GM06990 (cell line): ENCODE measurements around the gene IER2.

ENCODE experiments used
- DNase-seq: peaks from one replicate; pipeline ENCODE4 v3.0.0-alpha.2; 2011; ENCODE audit not compliant: insufficient read length; ENCODE audit errors: extremely low read depth
- H3K27me3 ChIP-seq: replicated peaks from 2 replicates; pipeline ENCODE4 v1.6.0; 2011; ENCODE audit warnings: low read length; ENCODE audit not compliant: control insufficient read depth, insufficient read depth
- H3K36me3 ChIP-seq: 2 replicates; pipeline ENCODE4 v1.5.1; 2011; ENCODE audit warnings: low read length; ENCODE audit not compliant: control insufficient read depth, insufficient read depth
- H3K4me3 ChIP-seq: replicated peaks from 2 replicates; pipeline ENCODE4 v1.5.1; 2011; ENCODE audit warnings: low read depth, mild to moderate bottlenecking, control low read depth, low read length
- TF ChIP-seq, protein P1 (sequence below): IDR thresholded peaks from 2 replicates; pipeline ENCODE4 v1.5.1; 2011; ENCODE audit warnings: low read length, control low read depth, mild to moderate bottlenecking, inconsistent platforms; ENCODE audit not compliant: insufficient read depth, poor library complexity, severe bottlenecking

IER2 gene

DNA sequence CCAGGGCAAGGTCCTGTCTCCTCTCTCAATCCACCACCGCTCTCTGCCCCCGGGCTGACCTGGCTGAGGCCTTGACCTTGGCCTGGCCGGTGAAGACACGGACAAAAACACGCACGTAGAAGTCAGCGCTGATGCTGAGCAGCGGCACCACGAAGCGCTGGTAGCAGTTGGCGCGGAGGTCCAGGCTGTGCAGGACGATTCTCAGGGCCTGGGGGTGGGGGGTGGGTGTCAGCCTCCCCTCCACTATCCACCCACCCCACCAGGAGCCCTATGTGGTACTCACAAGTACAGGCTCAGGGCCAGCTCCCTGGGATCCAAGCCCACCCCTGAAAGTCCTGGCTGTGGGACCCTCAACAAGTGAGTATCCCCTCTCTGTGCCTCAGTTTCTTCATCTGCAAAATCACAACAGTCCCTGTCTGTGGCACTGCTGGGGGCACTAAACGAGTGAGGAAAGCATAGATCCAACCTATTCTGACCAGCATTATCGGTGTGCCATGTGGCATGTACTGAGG lies 40.1 kb upstream of the IER2 start:
- no peak for DNase-seq
- TF ChIP-seq, protein P1, sequence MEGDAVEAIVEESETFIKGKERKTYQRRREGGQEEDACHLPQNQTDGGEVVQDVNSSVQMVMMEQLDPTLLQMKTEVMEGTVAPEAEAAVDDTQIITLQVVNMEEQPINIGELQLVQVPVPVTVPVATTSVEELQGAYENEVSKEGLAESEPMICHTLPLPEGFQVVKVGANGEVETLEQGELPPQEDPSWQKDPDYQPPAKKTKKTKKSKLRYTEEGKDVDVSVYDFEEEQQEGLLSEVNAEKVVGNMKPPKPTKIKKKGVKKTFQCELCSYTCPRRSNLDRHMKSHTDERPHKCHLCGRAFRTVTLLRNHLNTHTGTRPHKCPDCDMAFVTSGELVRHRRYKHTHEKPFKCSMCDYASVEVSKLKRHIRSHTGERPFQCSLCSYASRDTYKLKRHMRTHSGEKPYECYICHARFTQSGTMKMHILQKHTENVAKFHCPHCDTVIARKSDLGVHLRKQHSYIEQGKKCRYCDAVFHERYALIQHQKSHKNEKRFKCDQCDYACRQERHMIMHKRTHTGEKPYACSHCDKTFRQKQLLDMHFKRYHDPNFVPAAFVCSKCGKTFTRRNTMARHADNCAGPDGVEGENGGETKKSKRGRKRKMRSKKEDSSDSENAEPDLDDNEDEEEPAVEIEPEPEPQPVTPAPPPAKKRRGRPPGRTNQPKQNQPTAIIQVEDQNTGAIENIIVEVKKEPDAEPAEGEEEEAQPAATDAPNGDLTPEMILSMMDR, result no peak

DNA sequence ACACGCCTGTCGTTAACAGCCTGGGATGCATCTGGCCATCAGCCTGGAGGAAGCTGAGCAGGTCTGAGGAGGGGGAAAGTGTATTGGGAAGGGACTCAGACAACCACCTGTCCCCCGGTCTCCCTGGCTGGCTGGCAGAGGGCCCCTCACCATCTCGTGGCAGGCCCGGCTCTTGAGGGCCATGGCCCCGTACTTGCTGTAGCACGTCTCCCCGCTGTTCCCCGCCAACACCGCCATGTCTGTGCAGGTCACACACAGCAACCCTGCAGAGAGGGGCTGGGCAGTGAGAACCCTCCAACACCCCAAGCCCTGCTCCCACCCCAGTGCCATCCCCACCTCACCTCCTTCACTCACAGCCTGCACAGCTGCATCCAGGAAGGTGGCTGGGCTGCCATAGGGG lies 37.7 kb upstream of the IER2 start:
- no peak overlapping the region for H3K4me3 ChIP-seq
- DNase-seq, result no peak
- TF ChIP-seq, protein P1, result no peak
- peaks cover 11% of the 10 kb centered on the region for H3K36me3 ChIP-seq
- H3K27me3 ChIP-seq, result no peaks in the 10 kb centered on the region

More for the DNA sequence above, 40.1 kb upstream of the IER2 start:
- Histone ChIP-seq H3K27me3 (no peaks in the 10 kb centered on the region), H3K4me3 (no peak overlapping the region), H3K36me3 (peaks cover 13% of the 10 kb centered on the region)

DNA sequence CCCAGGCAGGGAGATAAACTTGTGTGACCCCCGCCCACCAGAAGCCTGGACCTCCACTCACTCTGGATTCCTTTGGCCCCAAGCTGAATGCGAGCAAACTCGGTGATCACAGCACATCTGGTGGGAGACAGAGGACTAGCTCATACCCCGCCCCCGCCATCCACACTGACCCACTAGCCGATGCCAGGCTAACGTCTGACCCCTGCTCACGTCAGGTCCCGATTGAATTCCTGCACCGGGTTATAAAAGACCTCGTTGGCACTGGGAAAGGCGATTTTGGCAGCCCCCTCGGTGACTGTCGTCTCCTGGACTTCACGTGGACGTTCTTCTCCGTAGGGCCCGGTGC lies 34.3 kb upstream of the IER2 start:
- Histone ChIP-seq H3K27me3 (no peaks in the 10 kb centered on the region), H3K36me3 (peaks cover 12% of the 10 kb centered on the region), H3K4me3 (peak overlapping the region; percentile 97)
- no peak for DNase-seq
- TF ChIP-seq, protein P1, result no peak

DNA sequence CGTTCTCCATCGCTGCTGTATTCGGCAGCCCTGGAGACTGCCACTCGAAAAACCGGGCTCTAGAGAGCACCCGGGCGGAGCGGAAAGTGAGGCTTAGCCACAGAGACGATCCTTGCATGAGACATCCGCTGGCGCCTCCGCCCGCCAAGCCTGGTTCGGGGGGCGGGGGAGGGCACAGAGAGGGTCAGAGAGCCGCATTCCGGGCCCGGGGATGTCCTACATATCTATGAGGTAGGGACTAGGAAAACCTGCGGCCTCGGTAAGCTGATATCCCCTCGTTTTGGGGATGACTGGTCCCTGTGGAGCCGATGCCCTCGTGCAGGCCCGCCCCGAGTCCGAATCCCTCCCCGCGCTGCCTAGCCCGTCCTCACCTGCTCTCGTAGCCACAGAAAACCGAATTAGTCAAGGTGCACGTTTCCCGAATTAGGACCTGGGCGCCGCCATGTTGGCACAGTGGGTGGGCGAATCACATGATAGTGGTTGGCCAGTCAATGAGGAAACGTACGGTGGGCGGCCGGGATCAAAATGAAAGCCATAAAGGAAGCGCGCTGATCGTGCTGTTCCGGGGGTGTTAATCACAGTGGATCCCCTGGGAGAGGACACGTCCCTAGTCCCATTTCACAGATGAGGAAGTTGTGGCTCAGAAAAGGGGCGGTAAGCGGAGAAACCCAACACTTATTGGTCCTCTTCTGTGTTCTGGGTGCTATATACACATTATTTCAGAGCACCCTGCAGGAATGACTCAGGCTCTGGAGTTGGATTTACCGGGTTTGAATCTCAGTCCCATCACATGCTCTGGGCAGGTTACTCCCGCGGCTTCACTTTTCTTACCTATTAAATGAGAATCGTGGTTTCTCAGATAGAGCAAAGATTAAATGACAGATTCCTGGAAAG lies 33.7 kb upstream of the IER2 start, which contains the start of gene TRMT1:
TSS of gene TRMT1 (minus strand) at position 459 of the 894 bp plus-strand sequence. CDS start at position 118, 341 bp downstream.
- DNase-seq, result peak; percentile 84
- Histone ChIP-seq H3K27me3 (no peaks in the 10 kb centered on the region), H3K4me3 (peak within 1 kb of the TSS; percentile 97), H3K36me3 (peaks cover 11% of the 10 kb centered on the region)
- TF ChIP-seq, protein P1, result no peak

DNA sequence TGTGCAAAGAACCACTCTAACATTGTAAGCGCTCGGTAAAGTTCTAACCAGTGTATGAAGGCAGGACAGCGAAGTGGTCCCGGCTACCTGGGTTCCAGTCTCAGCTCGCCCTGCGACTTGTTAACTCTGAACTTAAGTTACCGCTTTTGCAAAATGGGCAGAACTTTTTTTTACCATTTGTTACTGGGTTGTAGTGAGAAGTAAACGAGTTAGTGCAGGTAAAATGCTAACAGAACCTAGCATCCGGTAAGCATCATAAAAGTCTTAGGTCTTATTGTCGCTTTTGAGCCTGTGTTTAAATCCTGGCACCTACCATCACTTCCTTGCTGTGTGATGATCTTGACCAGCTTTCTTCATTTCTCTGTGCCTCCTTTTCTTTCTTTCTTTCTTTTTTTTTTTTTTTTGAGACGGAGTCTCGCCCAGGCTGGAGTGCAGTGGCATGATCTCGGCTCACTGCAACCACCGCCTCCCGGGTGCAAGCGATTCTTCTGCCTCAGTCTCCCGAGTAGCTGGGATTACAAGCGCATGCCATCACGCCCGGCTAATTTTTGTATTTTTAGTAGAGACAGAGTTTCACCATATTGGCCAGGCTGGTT lies 32.9 kb upstream of the IER2 start:
- TF ChIP-seq, protein P1, result no peak
- DNase-seq, result no peak
- Histone ChIP-seq H3K27me3 (no peaks in the 10 kb centered on the region), H3K4me3 (peak overlapping the region; percentile 97), H3K36me3 (peaks cover 14% of the 10 kb centered on the region)
